ENCODE results near the gene AZU1.
A peak's percentile ranks its signal among the peaks of the same experiment; 100 is the strongest.

AZU1 gene

DNA sequence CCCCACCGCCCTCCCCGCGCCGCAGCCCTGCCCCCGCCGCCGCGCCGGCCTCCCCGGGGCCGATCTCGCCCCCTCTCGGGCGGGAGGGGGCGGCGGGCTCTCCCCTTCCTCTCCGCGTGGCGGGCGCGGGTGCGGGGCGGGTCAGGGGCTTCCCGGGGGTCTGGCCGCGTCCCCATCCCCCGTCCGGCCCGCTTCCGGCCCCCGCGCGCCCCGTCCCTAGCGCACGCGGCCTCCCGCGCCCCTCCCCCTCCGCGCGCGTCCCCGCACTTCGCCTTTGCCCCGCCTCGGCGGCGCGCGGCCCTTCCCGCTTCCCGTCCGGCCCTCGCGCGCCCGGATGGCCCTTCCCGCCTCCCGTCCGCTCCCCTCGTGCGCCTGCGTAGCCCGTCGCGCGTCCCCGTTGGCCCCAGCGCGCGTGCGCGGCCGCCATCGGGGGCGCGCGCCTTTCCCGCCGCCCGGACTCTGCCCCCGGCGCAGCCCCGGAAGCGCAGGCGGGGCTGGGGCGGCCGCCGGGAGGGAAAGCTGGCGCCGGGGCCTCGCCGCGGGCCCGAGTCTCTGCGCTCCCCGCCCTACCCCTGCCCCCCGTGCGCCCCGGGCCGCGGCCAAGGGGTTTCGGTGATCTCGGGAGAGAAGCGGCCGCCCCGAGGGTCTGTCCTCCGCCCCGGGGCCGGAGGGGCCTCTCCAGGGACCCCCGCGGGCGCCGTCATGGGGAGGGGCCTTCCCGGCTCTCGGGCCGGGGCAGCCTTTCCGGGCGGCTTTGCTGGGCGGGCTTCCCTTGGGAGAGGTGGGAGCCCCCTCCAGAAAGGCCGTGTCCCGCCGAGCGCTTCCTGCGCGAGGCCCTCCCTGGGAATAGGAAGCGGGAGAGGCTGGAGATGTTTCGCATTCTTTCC, 29.9 kb upstream of the AZU1 start:
- peak in 47 of 56 donors; percentile 6 to 83 (median 57) for DNase-seq

DNA sequence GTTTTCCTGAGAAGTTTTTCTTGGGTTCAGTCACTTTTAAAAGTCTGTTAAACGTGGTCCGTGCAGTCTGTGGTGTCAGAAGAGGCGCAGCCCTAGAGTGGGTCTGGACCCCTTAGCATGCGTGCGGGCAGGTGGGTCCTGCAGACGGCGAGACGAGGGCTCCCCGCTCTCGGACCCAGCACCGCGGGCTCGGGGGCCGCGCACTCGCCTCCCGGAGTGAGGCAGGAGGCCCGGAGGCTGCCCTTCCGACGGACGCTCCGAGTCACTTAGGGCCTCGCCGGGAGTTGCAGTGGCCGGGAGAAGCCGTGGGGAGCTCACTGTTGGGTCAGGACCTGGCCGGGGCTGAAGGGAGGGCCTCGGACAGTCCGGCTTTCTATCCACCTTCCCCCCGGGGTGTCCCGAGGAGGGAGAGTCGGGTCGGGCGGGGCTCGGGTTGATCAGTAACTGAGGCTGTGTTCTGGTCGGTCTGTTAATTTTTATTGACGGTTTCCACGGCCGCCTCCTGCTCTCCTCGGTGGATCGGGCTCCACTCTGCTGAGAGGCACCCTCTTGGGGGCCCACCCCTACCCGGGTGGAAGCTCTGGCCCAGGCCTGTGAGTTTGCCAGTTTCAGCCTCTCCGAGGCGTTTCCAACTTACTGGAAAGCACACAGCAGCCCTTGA, 29.1 kb upstream of the AZU1 start:
- no peak for DNase-seq

DNA sequence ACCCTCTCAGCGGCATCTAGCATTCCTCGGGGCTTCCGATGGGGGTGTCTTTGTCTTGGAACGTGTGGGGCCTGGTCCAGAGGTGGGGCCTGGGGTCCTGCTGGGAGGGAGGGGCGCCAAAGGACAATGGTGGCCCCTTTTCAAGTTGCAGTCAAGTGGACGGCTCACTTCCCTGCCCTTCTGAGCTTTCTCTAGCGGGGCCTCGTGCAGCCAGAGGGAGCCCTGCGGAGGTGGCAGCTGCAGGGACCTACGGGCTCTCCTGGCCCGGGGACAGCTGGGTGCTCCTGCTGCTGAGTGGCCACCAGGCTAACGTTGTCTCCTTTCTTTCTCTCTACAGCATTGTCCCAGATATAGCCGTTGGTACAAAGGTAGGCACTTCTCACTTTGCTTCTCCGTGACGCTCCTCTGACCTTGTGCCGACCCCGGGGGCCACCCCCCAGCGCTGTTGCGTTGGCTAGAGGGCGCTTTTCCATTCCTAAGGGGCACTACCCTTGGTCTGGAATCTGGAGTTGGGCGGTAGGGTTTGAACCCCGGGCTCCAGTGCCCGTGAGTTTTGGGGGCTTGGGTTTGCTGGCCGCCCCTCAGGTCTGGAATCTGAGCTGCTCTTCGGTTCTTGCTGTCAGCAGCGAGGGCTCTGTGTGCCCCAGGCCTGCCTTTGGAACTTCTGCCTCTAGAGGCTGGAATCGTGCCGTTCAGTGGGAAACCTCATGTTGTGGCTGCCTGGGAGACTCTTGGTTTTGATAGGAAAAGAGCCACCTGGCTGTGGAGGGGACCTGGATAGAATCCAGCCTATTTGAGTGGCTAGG, 28.4 kb upstream of the AZU1 start:
- DNase-seq, result no peak

DNA sequence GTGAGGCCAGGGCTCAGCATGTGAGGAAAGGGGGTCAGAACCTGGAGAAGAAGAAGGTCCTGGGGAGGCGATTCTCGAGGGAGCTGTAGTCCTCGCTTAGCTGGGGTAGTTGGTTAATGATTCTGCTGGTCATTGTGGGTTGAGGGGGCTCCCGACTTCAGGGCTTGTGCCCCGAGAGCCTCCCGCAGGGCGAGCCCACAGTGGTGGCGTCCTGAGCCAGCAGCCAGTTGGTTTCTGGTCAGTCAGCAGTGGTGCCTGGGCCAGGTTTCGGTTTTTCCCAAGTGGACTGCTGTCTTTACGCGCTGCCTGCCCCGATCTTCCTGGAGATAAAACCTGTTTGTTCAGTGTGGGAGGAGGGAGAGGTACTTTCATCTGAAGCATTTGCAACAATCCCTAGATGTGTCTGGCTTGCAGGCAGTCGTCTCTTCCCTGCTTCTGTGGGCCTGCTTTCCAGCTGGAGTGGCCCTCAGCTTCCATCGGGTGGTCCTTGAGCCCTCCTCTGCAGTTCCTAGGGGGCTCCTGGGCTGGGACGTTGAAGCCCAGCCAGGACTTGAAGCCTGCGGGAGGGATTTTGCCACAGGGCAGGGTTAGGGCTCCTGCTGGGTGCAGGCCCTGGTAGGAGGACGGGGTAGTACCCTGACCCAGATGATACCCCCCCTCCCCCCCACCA, 27.1 kb upstream of the AZU1 start:
- DNase-seq, result no peak

DNA sequence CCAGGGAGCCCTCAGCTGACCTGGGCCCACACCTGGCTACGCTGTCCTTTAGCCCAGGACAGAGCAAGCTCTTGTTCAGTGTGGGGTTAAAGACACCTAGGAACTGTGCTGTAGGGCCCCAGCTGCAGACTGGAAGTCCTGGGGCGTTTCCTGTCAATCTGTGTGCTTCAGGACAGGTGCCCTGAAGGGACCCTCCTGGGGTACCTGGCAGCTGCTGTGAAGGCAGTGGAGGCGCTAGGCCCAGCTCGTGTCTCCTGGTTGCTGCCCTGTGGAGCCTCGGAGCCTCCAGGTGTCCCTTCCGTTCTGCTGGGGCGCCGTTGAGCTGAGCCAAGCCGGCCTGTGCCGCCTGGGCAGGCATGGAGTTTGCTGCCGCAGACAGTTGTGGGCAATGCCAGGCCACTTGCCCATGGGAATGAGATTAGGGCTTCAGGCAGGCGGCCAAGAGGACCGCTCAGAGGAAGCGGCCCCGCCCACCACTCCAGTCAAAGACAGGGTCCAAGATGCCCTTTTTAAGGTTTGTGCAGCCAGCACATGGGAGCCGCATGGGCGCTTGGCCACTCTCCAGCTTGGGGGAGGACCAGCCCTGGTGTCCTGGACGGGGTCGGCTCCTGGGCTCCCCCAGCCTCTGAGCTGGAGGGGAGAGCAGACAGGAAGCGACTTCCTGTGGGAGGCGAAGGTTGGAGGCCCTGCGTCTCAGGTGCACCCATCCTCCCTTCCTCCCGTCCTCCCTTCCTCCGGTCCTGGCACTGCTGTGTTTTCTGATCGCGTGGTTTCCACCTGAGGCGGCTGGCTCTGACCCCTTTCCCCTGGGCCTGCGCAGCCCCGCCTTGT, 26.4 kb upstream of the AZU1 start:
- peak in 8 of 56 donors; percentile 9 to 42 (median 17) for DNase-seq

DNA sequence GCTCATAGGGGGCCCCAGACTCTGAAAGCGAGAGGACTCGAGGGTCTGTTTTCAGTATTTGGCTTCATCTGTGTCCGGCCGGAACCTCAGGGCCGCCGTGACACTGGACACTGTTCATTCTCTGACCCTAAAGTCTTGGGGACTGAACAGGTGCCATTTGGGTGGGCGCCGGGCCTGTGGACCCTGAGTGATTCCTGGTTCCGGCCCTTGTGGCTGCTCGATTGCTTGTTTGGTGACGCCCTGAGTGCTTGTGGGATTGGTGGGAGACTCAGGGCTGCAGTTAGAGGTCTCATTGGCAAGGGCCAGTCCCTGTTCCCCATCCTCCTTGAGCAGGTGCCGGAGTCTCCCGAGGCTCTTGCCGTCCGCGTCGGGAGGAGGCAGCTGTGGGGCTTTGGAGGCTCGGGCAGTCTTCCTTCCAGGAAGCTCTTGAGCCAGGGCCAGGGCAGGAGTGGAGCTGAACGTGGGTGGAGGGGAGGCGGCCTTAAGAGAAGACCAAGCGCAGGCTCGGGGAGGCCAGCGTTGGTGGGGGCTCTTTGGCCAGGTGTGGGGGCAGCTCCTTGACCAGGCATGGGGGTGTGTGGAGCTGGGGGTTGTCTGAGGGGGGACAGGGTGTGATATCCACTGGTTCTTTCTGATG, 25.7 kb upstream of the AZU1 start:
- no peak for DNase-seq

DNA sequence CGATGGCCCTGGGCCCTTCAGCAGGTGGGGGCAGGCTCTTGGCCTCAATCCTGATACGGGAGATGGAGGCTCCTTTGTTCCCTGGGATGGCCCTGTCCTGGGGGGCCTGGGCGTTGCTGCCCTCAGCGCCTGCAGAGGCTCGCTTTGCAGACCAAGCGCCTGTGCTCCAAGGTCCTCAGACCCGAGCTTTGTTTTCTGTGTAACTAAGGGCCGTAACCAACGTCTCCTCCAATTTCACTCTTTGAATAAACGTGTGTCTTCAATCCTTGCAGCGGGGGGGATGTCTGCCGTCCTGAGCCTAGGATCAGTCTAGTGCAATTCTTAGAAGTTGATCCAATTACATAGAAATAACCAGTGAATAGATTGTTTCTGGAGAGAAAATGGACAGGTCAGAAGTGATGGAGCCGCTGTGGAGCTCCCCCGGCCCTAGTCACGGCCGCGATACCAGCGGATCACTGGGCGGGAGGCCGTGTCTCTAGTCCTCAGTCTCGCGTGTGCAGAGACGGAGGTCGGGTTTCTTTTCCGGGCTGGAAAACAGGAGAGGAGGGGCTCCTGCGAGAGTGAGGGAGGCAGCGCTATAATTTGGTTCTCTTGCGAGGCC, 25.0 kb upstream of the AZU1 start:
- DNase-seq, result no peak

DNA sequence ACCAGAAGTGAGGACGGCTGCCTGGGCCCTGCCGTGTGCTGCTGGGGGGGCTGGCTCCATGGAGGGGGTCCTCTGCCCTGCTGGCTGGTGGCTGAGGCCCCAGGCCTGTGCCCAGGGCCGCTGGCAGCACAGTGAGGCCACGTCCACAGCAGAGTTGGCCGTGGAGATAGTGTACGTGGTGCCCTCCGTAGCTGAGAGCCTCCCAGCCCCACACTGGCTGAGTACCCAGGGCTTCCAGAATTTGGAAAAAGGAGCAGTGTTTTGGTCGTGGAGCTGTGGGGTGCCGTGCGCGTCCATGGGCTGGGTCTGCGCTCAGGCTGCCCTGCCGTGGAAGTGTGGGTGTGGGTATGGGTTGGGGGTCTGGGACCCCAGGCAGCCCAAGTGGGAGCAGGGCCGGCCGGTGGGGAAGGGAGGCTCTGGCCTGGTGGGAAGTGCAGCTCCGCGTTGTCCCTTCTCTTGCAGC, 24.5 kb upstream of the AZU1 start:
- DNase-seq, result no peak

DNA sequence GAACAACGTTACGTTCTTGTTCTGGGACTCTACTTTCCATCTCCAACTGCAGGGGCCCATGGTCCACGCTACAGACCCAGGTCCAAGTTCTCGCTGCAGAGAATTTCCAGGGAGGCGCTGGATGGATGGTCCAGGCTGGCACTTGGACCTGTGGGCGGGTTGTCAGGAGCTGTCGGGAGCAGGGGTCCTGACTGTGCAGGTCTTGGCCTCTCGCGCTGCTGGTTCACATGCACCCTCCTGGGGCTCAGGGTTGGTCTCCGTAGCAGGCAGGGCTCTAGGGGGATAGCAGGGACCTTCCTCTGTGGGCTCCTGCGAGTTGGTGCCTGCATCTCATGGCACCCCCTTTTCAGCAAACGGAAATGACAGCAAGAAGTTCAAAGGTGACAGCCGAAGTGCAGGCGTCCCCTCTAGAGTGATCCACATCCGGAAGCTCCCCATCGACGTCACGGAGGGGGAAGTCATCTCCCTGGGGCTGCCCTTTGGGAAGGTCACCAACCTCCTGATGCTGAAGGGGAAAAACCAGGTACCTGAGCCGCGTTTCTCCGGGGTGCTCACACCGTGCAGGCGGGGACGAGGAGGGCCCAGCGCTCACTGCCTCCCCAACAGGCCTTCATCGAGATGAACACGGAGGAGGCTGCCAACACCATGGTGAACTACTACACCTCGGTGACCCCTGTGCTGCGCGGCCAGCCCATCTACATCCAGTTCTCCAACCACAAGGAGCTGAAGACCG, 23.8 kb upstream of the AZU1 start:
- no peak for DNase-seq

DNA sequence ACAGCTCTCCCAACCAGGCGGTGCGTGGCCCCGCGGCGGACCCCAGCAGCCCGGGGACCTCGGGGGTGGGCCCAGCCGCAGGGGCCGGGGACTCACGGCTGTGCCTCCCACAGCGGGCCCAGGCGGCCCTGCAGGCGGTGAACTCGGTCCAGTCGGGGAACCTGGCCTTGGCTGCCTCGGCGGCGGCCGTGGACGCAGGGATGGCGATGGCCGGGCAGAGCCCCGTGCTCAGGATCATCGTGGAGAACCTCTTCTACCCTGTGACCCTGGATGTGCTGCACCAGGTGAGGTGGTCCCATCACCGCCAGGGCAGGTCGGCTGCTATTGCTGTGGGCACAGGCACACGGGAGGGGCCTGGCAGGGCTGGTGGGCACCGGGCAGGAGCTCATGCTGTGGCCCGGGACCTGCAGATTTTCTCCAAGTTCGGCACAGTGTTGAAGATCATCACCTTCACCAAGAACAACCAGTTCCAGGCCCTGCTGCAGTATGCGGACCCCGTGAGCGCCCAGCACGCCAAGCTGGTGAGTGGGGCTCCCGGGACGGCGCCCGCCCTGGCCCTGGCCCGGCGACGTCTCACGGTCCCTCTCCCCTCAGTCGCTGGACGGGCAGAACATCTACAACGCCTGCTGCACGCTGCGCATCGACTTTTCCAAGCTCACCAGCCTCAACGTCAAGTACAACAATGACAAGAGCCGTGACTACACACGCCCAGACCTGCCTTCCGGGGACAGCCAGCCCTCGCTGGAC, 23.0 kb upstream of the AZU1 start:
- no peak for DNase-seq

DNA sequence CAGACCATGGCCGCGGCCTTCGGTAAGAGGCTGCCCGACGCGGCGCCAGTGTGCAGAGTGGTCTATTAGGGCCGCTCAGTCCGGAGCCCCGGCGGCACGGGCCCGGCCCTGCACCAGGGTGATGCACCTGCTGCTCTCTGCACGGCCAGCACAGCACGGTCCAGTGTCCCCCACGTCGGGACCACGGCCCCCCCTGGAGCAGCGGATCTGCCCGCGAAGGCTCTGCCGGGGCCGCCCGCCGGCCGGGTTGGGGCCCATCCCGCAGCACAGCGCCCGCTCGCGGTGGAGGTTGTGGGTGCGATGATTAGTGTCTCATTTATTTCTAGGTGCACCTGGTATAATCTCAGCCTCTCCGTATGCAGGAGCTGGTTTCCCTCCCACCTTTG, 22.5 kb upstream of the AZU1 start:
- no peak for DNase-seq

DNA sequence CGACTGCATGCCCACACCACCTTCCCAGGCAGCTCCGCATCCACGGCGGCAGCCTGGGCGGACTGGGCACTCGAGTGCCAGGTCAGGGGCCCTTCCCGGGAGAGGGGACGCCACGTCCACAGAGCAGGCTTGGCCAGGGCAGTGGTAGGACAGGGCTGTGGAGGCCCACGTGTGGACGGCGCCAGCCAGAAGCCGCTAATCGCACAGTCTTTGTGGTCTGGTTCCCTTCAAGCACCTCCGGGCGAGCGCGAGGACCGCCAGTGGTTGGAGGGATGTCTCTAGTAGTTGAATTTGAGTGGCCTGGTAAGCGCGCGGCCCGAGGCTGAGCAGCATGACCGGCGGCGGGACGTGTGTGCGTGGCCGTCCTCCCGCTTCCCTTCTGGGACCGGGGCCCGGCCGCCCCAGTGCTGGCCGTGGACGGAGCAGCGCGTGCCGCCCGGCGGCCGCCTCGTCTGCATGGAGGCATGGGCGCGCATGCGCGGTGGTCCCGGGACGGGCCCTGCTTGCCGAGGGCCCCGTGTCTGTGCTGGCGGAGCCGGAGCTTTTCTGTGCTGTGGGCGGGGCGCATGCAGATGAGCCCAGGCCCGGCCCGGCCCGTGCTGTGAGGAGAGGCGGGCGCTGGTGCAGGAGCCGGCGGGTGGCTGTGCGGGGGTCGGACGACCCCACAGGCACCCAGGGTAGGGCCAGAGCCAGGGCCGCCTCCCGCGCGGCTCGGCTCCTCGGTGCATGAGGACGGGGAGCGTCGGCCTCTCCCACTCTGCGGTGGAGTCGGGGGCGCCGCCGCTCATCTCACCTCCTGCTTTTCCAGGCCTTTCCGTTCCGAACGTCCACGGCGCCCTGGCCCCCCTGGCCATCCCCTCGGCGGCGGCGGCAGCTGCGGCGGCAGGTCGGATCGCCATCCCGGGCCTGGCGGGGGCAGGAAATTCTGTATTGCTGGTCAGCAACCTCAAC, 21.8 kb upstream of the AZU1 start:
- no peak for DNase-seq

DNA sequence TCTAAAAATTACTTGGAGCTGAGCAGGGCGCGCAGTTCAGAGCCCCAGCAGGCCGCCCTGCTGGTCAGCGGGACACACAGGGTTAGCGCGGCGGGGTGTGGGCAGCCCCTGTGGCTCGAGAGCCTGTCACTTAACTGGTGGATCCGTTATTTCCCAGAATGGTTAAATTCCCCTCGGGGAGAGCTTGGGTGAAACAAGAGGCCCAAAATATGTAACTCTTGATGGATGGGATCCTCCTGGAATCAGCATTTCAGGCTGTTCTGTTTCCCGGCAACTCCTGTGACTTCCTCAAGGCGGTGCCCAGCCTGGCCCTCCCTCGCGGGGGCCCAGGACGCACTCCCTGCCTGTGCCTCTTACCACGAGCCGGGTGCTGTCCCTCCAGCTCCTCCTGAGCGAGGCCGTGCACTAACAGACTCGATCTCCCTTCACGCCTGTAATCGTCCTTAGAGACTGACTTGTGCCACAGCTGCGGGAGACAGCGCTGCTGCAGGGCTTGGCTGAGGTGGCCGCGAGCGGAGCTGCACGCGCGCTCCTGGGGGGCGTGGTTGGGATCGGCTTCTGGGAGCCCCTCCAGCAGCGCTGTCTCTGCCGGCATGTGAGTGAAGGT, 20.7 kb upstream of the AZU1 start:
- no peak for DNase-seq

DNA sequence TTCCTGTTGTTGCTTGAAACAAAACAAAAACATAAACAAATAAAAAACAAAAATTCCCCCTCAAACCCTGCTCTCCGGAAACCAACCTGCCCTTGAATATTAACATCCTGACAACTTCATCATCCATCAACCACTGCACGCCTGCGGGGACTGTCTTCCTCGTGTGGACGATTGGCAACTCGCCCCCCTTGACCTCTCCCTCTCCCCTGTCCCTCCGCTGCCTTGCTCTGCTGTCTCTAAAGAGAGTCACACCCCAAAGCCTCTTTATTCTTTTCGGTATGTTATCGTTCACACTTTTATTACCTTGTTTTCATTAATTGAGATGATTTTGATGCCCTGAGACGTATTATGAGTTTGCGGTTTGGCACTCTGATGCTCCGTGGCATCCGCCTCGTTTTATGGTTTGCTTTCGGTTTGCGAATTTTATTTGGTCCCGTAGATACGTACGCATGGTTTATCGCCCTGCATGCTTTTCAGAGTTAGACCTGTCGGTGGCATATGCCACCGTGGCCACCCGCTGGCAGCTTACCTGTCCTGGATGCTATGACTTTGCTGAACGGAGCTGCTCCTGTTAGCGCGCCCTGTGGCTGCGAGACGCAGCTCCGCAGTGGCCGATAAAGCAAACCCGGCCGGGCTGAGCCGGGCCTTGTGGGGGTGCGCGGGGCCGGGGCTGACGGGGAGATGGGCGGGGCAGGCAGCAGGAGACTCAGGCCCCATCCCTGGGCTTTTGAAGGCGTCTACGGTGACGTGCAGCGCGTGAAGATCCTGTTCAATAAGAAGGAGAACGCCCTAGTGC, 19.8 kb upstream of the AZU1 start:
- no peak for DNase-seq

DNA sequence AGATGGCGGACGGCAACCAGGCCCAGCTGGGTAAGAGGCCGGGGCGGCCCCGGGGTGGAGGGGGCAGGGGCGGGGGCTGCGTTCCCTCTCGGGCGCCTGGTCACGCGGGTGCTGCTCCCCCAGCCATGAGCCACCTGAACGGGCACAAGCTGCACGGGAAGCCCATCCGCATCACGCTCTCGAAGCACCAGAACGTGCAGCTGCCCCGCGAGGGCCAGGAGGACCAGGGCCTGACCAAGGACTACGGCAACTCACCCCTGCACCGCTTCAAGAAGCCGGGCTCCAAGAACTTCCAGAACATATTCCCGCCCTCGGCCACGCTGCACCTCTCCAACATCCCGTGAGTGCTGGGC, 19.2 kb upstream of the AZU1 start:
- DNase-seq, result no peak
